ENCODE data around the gene ASB10. TPM values are rescaled to one million over a fixed set of nuclear protein-coding genes. Genes with fewer than 3 reads are reported as not detected.

The ASB10 gene
- total RNA-seq, 4 donors from 2014 or later: not detected

- TF ChIP-seq CTCF (IDR thresholded peaks at IDR 0.05; ENCODE audit: low read depth): no peak
Observed at GRCh38 chr7:151129117-151129959, 57.7 kb downstream of the ASB10 start.

- TF ChIP-seq CTCF (IDR thresholded peaks at IDR 0.05; ENCODE audit: low read depth): no peak
Observed at GRCh38 chr7:151128716-151129115, 58.3 kb downstream of the ASB10 start.

GRCh38 chr7:151128144-151128543, 58.9 kb downstream of the ASB10 start:
- no peak for TF ChIP-seq CTCF (IDR thresholded peaks at IDR 0.05; ENCODE audit: low read depth)

- TF ChIP-seq CTCF (IDR thresholded peaks at IDR 0.05; ENCODE audit: low read depth): no peak
Observed at GRCh38 chr7:151126491-151127137, 60.4 kb downstream of the ASB10 start.

GRCh38 chr7:151125846-151126481, 61.1 kb downstream of the ASB10 start:
- TF ChIP-seq CTCF (IDR thresholded peaks at IDR 0.05; ENCODE audit: low read depth): no peak

Other genes starting within 250 kb of the ASB10 start
- gene KCNH2, start 208.9 kb downstream of the ASB10 start, total RNA-seq: under 1 TPM in 1 of 4 donors, not detected in 3; 0.22 TPM
- gene NOS3, start 196.2 kb downstream of the ASB10 start, total RNA-seq: 10 to 100 TPM in 1 of 4 donors, 1 to 10 TPM in 3; 2.5 to 11.3 (median 6.0) TPM
- gene ATG9B, start 162.8 kb downstream of the ASB10 start, total RNA-seq: not detected
- 10 to 100 TPM; 13.2 to 45.4 (median 14.9) TPM for gene ABCB8, start 158.8 kb downstream of the ASB10 start, total RNA-seq
- gene ASIC3, start 138.7 kb downstream of the ASB10 start, total RNA-seq: 1 to 10 TPM in 1 of 4 donors, under 1 TPM in 2, not detected in 1; 0.34 to 1.1 (median 0.44) TPM
- gene CDK5, start 129.4 kb downstream of the ASB10 start, total RNA-seq: 10 to 100 TPM in 1 of 4 donors, 1 to 10 TPM in 3; 4.1 to 11.0 (median 6.8) TPM
- 10 to 100 TPM; 40.1 to 65.0 (median 44.6) TPM for gene SLC4A2, start 127.7 kb downstream of the ASB10 start, total RNA-seq
- gene FASTK, start 106.4 kb downstream of the ASB10 start, total RNA-seq: 10 to 100 TPM; 36.8 to 88.9 (median 44.0) TPM
- 10 to 100 TPM; 18.3 to 37.3 (median 31.5) TPM for gene TMUB1, start 103.8 kb downstream of the ASB10 start, total RNA-seq
- 10 to 100 TPM; 54.4 to 86.7 (median 62.7) TPM for gene AGAP3, start 100.8 kb downstream of the ASB10 start, total RNA-seq
- gene GBX1, start 19.6 kb downstream of the ASB10 start, total RNA-seq: not detected
- not detected for gene H2BK1, start 23.2 kb upstream of the ASB10 start, total RNA-seq
- gene ABCF2, start 40.0 kb upstream of the ASB10 start, total RNA-seq: 10 to 100 TPM; 21.2 to 34.7 (median 29.3) TPM
- gene CHPF2, start 45.2 kb upstream of the ASB10 start, total RNA-seq: 10 to 100 TPM; 14.2 to 28.3 (median 24.3) TPM
- 10 to 100 TPM; 15.9 to 38.2 (median 21.1) TPM for gene SMARCD3, start 61.4 kb upstream of the ASB10 start, total RNA-seq
- 10 to 100 TPM; 59.2 to 95.4 (median 66.1) TPM for gene NUB1, start 154.6 kb upstream of the ASB10 start, total RNA-seq
- 10 to 100 TPM in 3 of 4 donors, 1 to 10 TPM in 1; 8.3 to 51.2 (median 15.6) TPM for gene WDR86, start 222.8 kb upstream of the ASB10 start, total RNA-seq

Data from subcutaneous adipose tissue (tissue), 4 donors.